Measurements from ENCODE around the gene BSND.

Gene BSND

DNA sequence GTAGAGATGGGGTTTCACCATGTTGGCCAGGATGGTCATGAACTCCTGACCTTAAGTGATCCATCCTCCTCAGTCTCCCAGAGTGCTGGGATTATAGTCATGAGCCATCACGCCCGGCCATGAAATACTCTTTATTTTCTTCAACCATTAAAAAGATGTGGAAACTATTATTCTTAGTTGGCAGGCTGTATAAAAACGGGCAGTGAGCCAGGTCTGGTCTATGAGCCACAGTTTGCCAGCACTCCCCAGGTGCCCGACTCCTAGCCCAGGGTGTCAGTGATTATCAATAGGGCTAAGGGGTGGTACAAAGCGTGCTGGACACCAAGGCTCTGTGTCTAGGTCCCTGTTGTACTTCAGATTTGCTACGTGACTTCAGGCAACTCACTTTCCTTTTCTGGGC, 22.0 kb upstream of the BSND start:
- no peak for DNase-seq (ENCODE audit: low read depth)

DNA sequence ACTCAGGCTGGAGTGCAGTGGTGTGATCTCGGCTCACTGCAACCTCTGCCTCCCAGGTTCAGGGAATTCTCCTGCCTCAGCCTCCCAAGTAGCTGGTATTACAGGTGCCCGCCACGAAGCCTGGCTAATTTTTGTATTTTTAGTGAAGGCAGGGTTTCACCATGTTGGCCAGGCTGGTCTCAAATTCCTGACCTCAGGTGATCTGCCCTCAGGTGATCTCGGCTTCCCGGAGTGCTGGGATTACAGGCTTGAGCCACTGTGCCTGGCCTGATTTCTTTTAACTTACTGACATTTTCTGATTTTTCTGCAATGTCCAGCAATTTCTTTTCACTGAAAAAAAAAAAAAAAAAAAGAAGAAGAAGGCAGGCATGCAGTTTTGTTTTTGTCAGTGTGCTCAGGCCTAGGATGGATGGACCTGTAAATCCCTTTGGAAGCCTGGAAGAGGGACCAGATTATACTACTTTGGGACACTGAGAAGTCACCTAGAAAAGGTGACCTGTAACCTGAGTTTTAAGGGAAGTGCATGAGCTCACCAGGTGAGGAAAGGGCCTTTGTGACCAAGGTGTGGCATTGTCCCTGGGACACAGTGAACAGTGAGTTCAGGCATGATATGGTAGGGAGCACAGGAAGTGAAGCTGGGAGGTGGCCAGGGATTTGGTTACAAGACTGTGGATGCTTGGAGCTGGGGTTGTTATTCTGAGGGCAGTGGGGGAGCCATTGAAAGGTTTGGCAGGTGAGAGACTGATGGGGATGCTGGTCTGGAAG, 21.0 kb upstream of the BSND start:
- DNase-seq (ENCODE audit: low read depth) = no peak

DNA sequence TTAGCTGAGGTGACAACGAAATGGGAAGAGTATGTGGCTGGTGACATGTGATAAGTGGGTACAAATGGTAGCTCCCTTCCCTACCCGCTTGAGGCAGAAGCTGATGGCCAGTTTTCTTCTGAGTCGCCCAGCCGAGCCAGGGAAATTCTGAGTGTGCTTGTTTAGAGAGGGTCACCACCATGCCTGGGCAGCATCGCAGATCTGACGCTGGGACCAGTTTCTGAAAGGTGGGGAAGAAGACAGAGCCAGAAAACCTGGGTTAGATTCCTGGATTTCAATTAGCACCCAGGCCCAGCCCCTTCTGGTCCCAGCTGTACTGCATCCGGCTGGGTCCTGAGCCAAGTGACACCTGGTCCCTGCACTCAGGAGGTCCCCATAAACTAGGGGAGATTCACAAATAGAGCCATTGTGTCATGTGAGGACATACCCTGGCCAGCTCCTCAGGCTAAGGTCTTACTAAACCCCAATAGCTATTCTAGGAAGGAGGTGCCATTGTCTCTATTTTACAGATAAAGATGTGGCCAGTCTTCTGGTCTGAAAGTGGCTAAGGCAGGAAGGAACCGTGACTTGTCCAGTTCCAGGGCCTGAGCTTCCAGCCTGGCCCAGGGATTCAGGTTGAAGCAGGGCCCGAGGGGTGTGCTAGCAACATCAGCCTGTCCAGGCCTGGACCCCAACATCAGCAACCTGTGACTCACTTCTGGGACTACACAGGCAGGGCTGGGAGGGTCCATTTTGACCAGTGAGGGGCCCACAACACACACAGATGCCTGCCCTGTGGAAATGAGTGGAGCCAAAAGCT, 20.0 kb upstream of the BSND start:
- no peak for DNase-seq (ENCODE audit: low read depth)

DNA sequence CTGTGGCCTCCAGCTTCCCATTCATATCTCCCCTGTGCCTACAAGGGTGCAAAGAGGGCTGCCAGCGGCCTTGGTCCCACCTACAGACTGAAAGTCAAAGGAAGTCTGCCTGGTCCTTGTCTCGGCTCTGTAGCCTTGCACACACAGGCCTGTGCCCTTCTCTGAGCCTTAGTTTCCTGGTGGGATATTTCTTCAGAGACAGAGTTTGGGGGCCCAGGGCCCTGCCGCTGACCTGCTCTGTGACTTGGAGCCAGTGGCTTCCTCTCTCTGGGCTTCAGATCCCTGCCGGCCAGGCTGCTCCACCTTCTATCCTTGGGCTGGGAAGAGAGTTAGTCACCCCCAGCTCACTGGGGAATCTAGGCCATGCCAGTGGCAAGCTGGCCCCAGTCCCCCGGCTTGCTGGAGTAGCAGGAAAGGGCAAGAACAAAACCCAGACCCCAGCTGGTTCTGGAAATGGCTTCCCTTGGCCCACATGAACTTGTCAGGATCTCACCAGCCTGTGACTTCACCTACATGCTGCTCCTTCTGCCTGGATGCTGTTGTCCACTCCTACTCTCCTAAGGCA, 19.3 kb upstream of the BSND start:
- DNase-seq (ENCODE audit: low read depth) = no peak

DNA sequence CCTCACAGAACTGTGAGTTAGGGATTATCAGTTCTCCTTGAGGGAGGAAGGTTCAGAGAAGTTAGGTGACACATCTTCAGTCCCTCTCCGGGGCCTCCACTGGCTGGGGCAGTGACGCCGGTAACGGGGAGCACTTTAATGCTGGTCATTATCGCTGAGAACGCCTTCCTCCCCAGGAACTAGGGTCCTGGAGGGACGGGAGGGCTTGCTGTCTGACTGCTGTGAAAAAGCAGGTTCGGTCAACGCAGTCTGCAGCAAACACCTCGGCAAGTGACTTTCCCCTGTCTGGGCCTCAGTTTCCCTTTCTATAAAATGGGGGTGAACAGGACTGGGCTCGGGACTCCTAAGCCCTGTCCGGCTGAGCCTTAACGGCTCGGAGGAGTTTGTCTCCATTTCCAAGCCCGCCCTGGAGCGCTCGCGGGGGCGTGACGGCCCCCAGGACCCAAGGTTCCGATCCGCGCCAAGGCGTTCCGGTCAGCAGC, 18.6 kb upstream of the BSND start:
- no peak for DNase-seq (ENCODE audit: low read depth)

DNA sequence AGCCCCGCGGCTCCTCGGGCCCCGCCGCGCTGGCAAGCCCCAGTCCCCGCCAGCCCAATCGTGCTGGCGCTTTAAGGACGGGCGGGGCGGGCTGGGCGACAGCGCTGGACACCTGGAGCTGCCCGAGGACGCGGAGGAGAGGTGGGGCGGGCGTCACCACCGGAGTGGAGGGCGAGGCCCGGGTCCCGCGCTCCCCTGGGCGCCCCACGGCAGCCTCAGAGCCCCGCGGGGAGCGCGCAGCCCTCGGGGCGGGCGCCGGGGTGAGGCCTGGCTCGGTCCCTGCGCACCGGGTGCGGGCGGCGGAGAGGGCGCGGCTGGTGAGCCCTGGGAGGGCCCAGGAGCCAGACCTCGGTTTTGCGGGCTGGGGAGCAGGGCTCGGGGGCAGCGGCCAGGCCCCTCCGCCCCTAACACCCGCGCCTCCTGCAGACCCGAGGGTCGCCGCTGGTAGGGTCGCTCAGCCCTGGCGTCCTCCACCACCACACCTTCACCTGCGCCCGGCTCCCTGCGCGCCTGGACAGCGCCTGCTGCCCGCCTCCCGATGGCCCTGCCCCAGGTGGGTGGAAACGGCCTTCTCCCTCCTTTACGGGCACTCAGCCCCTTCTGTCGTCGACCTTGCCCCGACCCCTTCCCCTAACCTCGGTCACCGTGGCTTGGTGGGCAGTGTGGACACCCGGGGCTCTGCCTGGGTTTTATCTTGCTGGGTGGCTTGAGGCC, 18.0 kb upstream of the BSND start, which contains the start of gene TMEM61:
Gene TMEM61 (plus strand): TSS at position 101 of the 714 bp plus-strand sequence. CDS start 438 bp downstream, at position 539.
- no peak for DNase-seq (ENCODE audit: low read depth)

DNA sequence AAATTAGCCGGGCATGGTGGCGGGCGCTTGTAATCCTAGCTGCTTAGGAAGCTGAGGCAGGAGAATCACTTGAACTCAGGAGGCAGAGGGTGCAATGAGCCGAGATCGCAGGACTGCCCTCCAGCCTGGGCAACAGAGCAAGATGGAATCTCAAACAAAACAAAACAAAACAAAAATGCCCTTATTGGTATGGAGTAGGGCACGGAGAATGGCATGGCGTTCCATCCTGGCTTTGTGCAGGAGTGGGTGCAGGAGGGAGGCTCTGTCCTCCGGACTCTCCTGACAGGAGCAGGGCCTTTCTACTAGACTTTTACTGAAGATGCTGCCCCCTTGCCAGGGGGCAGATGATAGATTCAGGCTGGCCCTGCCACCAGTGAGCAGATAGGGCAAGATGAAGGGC, 17.3 kb upstream of the BSND start:
- no peak for DNase-seq (ENCODE audit: low read depth)

DNA sequence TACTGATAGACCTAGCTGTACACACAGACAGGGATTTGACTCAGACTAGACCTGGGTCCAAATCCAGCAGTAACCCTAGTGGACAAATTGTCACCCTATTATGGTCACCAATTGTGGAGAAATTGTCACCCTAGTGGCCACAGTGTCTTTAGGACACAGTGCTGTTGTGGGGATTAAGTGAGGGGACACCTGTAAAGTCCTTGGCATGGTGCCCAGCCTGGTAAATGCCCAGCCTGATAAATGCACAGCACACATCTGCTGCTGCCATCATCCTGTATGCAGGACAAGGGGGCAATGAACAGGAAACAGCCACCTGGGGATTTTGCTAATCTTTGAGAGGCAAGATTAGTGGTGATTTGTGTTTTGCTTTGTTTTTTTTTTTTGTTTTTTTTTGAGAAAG, 16.0 kb upstream of the BSND start:
- DNase-seq (ENCODE audit: low read depth) = no peak

DNA sequence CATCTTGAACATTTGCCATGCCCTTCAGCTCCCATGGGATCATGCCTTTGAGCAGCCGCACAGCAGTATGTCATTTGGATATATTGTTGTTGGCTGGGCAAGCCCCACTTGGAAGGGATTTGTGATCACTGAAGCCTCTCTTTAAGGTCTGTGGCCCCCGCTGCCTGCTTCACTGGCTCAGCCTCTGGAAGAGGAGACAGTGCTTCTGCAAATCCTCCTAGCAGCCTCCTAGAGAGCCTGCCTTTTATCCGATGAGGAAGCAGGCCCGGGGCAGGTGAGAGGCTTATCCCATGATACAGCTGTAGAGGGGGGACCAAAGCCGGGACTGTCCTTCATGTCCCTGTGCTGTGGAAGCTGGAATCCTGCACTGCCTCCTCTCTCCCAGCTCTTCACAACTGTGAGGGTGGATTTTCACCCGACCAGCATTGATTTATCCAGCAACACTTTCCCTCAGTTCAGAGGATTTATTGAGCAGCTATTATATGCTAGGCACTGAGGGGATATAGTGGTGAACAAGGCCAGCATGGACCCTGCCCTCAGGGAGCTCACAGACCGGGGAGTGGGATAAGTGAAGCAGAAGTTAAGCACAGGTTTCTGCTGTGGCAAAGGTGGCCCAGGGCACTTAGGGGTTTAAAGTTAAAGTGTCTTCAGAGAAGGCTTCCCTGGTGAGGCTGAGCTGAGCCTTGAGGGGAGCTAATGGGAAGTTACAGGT, 14.4 kb upstream of the BSND start:
- no peak for DNase-seq (ENCODE audit: low read depth)

DNA sequence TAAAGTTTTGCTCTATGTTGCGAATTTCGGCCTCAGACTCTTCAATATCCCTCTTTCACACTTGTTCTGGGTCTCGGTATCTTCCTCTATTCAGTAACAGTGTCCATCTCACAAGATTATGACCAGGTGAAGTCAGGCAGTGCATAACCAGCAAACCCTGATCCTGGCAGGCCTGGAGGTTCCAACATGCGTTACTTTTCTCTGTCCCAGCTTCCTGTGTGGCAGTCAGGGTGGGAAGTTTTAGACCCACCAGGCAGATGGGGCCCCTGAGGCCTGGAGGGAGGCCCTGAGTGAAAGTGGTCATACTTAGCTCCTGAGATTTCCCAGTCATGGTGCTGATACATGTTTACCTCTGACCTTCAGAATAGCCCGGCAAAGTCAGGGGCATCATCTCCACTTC, 13.2 kb upstream of the BSND start:
- no peak for DNase-seq (ENCODE audit: low read depth)

DNA sequence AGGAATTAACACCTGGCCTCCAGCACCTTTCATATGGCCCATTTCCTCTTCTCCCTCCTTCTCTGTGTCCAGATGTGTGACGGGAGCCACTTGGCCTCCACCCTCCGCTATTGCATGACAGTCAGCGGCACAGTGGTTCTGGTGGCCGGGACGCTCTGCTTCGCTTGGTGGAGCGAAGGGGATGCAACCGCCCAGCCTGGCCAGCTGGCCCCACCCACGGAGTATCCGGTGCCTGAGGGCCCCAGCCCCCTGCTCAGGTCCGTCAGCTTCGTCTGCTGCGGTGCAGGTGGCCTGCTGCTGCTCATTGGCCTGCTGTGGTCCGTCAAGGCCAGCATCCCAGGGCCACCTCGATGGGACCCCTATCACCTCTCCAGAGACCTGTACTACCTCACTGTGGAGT, 12.7 kb upstream of the BSND start:
- DNase-seq (ENCODE audit: low read depth) = no peak

DNA sequence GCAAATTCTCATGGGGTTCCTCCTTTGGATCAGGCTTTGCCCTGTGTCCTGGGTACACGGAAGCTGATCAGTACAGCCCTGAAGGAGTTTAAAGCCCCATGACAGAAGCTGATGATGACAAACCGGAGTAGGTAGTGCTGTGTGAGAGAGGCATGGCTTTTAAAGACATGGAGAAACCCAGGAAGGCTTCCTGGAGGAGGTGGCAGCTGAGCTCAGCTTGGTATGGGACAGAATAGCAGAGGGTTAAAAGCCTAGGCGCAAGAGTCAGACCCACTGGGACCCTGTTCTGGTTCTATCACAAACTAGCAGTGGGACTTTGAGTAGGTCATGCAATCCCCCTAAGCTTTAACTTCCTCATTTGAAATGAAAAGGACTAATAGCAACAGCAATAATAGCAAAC, 12.2 kb upstream of the BSND start:
- DNase-seq (ENCODE audit: low read depth) = no peak

DNA sequence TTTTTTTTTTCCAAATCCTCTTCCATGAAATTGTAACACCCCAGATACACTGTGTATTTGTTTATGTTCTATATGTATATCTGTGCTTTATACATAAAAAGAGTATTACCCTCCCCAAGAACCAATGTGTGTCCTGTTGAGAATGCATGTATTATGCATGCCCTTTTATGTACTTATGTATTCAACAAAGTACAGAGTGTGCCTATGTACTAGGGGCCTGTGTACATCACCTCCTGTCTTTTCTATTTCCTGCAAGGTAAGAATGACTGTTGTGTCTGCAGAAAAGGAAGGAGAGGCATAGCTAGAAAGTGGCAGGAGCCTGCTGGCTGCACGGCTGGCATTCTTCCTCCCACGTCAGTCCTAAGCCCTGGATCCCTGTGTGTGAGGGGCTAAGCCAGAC, 11.3 kb upstream of the BSND start:
- no peak for DNase-seq (ENCODE audit: low read depth)

DNA sequence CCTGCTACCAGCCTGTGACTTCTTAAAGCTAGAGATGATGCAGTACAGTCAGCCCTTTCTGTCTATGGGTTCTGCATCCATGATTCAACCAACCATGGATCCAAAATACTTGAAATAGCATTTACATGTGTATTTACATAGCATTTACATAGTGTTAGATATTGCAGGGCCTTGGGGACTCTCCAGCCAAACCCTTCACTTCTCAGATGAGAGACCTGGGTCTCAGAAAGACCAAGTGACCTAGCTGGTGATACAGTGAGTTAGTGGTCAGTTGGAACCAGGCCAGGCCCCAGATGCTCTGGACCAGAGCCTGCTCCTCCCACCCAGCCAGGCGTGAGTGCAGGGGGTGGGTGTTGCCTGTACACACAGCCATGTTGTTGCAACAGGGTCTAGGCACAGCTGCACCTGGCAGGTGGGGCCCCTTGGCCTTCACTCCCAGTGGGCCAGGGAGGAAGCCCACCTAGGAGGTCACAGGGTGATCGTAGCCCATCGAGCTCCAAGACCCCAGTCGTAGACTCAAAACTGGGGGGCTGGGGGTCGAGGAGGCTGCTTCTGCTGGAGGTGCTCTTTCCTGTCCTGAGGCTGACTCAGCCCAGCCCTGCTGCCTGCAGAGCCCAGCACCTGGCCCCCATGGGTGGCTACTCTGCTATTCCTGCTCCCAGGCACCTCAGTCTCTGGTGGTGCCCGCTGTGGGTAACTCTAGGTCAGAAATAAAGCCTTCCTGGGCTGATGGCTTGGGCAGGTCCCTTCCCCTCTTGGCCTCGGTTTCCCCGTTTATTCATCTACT, 10.6 kb upstream of the BSND start:
- DNase-seq (ENCODE audit: low read depth) = no peak

DNA sequence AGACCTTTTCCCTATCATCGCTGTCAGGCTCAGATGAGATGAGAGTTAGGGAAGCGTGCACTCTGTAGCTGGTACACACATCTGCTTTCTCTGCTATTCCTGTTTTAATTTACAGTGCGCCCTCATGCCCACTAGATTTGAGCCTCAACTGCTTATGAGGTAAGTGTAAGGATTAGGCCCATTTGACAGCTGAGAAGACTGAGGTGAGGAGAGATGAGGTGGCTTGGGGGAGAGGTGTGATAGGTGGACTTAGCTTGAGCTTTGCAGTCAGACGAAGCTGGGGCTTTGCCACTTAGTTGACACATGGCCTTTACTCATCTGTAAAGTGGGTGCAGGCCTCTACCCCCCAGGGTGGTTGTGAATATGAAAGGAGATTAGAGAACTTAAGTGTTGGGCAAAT, 9.8 kb upstream of the BSND start:
- DNase-seq (ENCODE audit: low read depth) = no peak

DNA sequence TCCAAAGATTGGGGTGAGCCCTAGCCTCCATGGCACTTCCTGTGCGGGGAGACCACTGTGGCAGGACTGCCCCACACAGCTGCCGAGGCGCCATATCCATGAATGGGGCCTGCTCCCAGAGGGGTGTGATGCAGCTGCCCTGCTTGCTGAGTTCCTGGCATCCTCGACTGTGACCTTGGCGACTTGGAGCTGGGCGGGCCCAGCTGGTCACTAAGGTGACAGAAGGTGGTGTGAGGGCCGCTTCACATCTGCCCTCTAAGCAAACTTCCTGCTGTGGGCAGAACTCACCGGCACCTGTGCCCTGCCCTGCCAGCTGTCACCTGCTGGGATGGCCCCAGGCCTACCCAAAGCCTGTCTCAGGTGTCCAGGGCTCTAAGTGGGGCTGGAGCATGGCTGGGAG, 9.3 kb upstream of the BSND start:
- DNase-seq (ENCODE audit: low read depth) = no peak

DNA sequence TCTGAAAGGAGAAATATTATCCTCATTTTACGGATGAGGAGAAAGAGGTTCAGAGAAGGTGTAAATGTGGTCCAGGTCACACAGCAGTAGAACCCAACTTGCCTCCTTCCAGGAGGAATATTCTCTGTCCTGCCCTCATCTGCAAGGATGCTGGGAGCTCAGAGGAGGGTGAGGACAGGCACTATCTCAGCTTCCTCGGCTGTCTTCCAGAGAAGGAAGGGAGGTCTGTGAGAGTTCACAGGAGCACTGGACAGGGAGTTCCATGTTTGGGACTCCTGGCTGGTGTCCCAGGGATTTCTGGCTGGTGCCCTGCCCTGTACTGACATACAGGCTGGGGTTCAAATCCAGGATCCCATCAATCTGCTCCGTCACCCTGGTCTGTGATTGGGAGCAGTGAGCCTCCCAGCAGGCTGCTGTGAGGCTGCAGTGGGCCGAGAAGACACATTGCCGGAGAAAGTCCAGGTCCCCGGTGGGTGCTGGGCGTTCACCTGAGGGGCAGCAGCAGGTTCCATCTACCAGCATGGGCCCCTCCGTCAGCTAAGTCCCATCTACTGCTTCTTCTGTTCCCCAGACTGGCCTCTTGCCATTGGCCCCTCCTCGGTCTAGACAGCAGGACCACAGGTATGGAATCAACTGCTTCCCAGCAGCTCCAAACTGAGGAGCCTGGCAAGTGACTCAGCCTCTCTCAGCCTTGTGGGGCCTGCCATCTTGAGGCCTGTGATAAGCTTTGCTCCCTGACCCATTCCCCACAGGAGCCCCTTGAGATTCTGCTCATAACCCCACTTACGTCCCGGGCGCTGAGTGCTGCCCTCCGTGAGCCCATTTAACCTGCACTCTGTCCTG, 8.5 kb upstream of the BSND start:
- DNase-seq (ENCODE audit: low read depth) = no peak

DNA sequence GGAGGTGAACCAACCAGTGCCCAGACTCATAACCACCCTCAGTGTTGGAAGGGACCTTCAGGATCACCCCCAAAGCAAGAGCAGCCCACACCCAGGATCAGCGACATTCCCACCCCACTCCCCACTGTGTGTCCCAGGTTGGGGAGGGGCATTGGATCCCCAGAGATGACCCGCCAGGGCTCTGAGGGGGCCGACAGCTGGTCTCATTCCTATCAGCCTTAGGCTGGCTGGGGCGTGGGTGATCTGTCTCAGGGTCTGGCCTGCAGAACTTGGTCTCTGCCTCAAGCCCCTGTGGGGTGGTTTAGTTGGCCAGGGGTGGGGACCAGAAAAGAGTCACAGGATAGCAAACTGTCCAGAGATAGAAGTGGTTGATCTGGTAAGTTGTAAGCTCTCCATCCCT, 7.8 kb upstream of the BSND start:
- no peak for DNase-seq (ENCODE audit: low read depth)

DNA sequence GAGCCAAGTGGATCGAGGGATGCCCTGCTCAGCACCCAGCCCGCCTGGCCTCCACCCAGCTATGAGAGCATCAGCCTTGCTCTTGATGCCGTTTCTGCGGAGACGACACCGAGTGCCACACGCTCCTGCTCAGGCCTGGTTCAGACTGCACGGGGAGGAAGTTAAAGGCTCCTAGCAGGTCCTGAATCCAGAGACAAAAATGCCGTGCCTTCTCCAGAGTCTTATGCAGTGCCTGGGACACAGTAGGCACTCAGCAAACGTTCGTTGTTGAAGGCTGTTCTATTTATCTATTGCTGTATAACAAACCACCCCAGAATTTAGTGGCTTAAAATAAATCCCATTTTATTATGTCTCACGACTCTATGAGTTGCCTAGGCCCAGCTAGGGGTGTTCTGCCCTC, 6.8 kb upstream of the BSND start:
- DNase-seq (ENCODE audit: low read depth) = no peak

DNA sequence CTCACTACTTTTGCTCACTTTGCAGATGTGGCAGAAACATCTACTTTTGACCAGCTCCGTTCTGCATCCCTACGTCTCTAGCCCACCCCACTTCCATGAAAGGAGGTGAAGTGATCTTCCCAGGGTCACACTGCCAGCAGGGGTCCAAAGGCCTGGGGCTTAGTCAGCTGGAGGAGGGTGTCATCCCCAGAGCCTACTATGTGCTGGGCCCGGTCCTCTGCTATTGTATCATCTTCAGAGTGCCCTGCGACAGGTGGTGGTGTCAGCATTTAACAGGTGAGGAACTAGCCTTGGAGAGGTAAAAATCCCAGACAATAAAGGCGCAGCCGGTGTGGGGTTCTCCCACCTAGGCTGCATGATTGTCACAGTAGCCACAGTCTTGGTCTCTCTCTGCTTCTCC, 5.6 kb upstream of the BSND start:
- DNase-seq (ENCODE audit: low read depth) = no peak
